Progenitor cell of endocrine pancreas (in vitro differentiated cells): ENCODE measurements around the gene SAFB. TPM values are rescaled to one million over a fixed set of nuclear protein-coding genes. Genes with fewer than 3 reads are reported as not detected.

Experiments used
- DNase-seq: peaks from one replicate; pipeline ENCODE4 v3.0.0; 2021; ENCODE audit warnings: low spot score; ENCODE audit not compliant: unreplicated experiment
- H3K27ac Mint-ChIP-seq: 2 replicates; pipeline ENCODE4 v1.8.0; 2021; ENCODE audit warnings: mild to moderate bottlenecking, moderate library complexity, mixed read lengths
- H3K27me3 Mint-ChIP-seq: 2 replicates; pipeline ENCODE4 v1.8.0; 2021; ENCODE audit warnings: mixed read lengths
- H3K36me3 Mint-ChIP-seq: 2 replicates; pipeline ENCODE4 v1.8.0; 2022; ENCODE audit warnings: mixed read lengths; ENCODE audit not compliant: insufficient read depth
- H3K4me1 Mint-ChIP-seq: 2 replicates; pipeline ENCODE4 v1.8.0; 2021; ENCODE audit warnings: low read depth, mixed read lengths
- H3K4me3 Mint-ChIP-seq: 2 replicates; pipeline ENCODE4 v1.8.0; 2021; ENCODE audit warnings: low read depth, mild to moderate bottlenecking, moderate library complexity, mixed read lengths
- H3K9me3 Mint-ChIP-seq: 2 replicates; pipeline ENCODE4 v1.8.0; 2021; ENCODE audit warnings: low read depth, mixed read lengths
- CTCF ChIP-seq: fragments of 200-600 bp; sonication (generic); IDR thresholded peaks from one replicate; pipeline ENCODE4 v1.5.0; 2021; ENCODE audit warnings: antibody characterized with exemption, mild to moderate bottlenecking; ENCODE audit not compliant: unreplicated experiment
- total RNA-seq: library from RNA; stranded (reverse); gene quantifications from 2 replicates; pipeline ENCODE4 v1.2.1, GENCODE V29; 2021

SAFB gene
- total RNA-seq, 1 donor from 2014 or later: 169 TPM

GRCh38 chr19:5628461-5628860, 5.6 kb downstream of the SAFB start:
- H3K27ac Mint-ChIP-seq: no peak overlapping the region
- peaks cover 33% of the 10 kb centered on the region for H3K4me1 Mint-ChIP-seq
- no peak for TF ChIP-seq CTCF
- no peaks in the 10 kb centered on the region for H3K27me3 Mint-ChIP-seq
- H3K4me3 Mint-ChIP-seq: no peak overlapping the region
- no peak for DNase-seq
- H3K9me3 Mint-ChIP-seq: no peaks in the 10 kb centered on the region
- peaks cover 30% of the 10 kb centered on the region for H3K36me3 Mint-ChIP-seq

GRCh38 chr19:5628919-5629481, 6.1 kb downstream of the SAFB start:
- H3K36me3 Mint-ChIP-seq: peaks cover 30% of the 10 kb centered on the region

GRCh38 chr19:5631567-5632240, 8.8 kb downstream of the SAFB start:
- Mint-ChIP-seq H3K27ac (no peak overlapping the region), H3K4me3 (no peak overlapping the region), H3K4me1 (peaks cover 11% of the 10 kb centered on the region), H3K36me3 (peaks cover 21% of the 10 kb centered on the region), H3K27me3 (no peaks in the 10 kb centered on the region), H3K9me3 (no peaks in the 10 kb centered on the region)
- no peak for DNase-seq
- TF ChIP-seq CTCF: no peak

More at GRCh38 chr19:5628919-5629481, 6.1 kb downstream of the SAFB start:
- no peak for DNase-seq
- Mint-ChIP-seq H3K4me3 (no peak overlapping the region), H3K4me1 (peaks cover 32% of the 10 kb centered on the region), H3K27ac (peak overlapping the region; percentile 70), H3K9me3 (no peaks in the 10 kb centered on the region), H3K27me3 (no peaks in the 10 kb centered on the region)
- TF ChIP-seq CTCF: no peak

GRCh38 chr19:5632241-5632612, 9.3 kb downstream of the SAFB start:
- Mint-ChIP-seq H3K36me3 (peaks cover 21% of the 10 kb centered on the region), H3K9me3 (no peaks in the 10 kb centered on the region), H3K27ac (peak overlapping the region; percentile 14), H3K27me3 (no peaks in the 10 kb centered on the region), H3K4me1 (peaks cover 11% of the 10 kb centered on the region), H3K4me3 (no peak overlapping the region)
- DNase-seq: no peak
- no peak for TF ChIP-seq CTCF

GRCh38 chr19:5632657-5633056, 9.8 kb downstream of the SAFB start:
- Mint-ChIP-seq H3K36me3 (peaks cover 17% of the 10 kb centered on the region), H3K27ac (no peak overlapping the region), H3K4me3 (no peak overlapping the region), H3K4me1 (peaks cover 8% of the 10 kb centered on the region), H3K27me3 (no peaks in the 10 kb centered on the region), H3K9me3 (no peaks in the 10 kb centered on the region)
- no peak for TF ChIP-seq CTCF
- no peak for DNase-seq
